Testis (tissue), 3 donors: ENCODE data around the gene ING1. TPM values are rescaled to one million over a fixed set of nuclear protein-coding genes. Genes with fewer than 3 reads are reported as not detected.
"Not testable (repeated sequence)": the region's sequence is repeated elsewhere in the genome, so short reads cannot be mapped to it uniquely, and the experiment has no call there.

Source experiments
- DNase-seq: peaks from one replicate; pipeline ENCODE4 v3.0.0-alpha.2; 2019
- H3K27ac ChIP-seq, 2 donors: fragments of 200-600 bp; sonication (generic); one replicate each; pipeline ENCODE4 v1.5.1; 2019
- H3K27me3 ChIP-seq: fragments of 200-600 bp; sonication (generic); one replicate; pipeline ENCODE4 v1.5.1; 2019
- H3K36me3 ChIP-seq: fragments of 200-600 bp; sonication (generic); one replicate; pipeline ENCODE4 v1.5.1; 2017; ENCODE audit warnings: low read depth; ENCODE audit errors: missing control alignments
- H3K4me1 ChIP-seq: fragments of 200-600 bp; sonication (generic); one replicate; pipeline ENCODE4 v1.5.1; 2019
- H3K4me3 ChIP-seq, 2 donors: fragments of 200-600 bp; sonication (generic); one replicate each; pipeline ENCODE4 v1.5.1; 2017 to 2019
- H3K9me3 ChIP-seq: fragments of 200-600 bp; sonication (generic); one replicate; pipeline ENCODE4 v1.5.1; 2017
- CTCF ChIP-seq, 3 experiments: fragments of 450-650 bp in 2 of 3; fragments of 200-600 bp in 1 of 3; sonication (generic) in 1 of 3; IDR thresholded peaks; one replicate each; pipeline ENCODE4 v1.5.1; 2016 to 2019; ENCODE audit warnings: antibody characterized with exemption in 3 of 3, mild to moderate bottlenecking in 2 of 3, moderate library complexity in 1 of 3
- POLR2A ChIP-seq: fragments of 450-650 bp; IDR thresholded peaks from one replicate; pipeline ENCODE4 v1.6.1; 2017; ENCODE audit warnings: antibody characterized with exemption, mild to moderate bottlenecking, moderate library complexity
- WGBS, 2 donors: methylation state at CpG; one replicate each; pipeline ENCODE4 v1.1.5; 2018; 5-methylcytosine and 5-hydroxymethylcytosine counted together
- intact Hi-C: fragments of 100-400 bp; cut with DNase I; formaldehyde crosslinking; loops from one replicate; pipeline ENCODE4 v1.15.1; 2023; ENCODE audit warnings: low total_unique reads
- polyA plus RNA-seq: library from polyadenylated mRNA; stranded (reverse); fragments of 350-450 nt; fragmentation: Illumina TruSeq; extraction: RNeasy Lipid Tissue Mini Kit (QIAGEN cat#74804); gene quantifications from one replicate; pipeline ENCODE4 v1.2.3, GENCODE V29; 2014; ENCODE audit warnings: low read depth, low replicate concordance; ENCODE audit not compliant: insufficient read depth
- total RNA-seq, 2 donors: library from RNA; depleted of rRNA; stranded (reverse); fragments of >200 nt; gene quantifications; one replicate each; pipeline ENCODE4 v1.2.3, GENCODE V29; 2016

Gene ING1
- total and polyA plus RNA-seq, 3 donors from 2014 or later, result 42.2 to 45.5 (median 43.6) TPM

- H3K27ac ChIP-seq, result no peak overlapping the region
- intact Hi-C loops, result loop anchor here (10.0 kb wide), 3 partner anchors 96 to 196 kb away; partner anchors contain the start of genes ANKRD10 and NAXD
- H3K9me3 ChIP-seq, result no peaks in the 10 kb centered on the region
- no peaks in the 10 kb centered on the region for H3K27me3 ChIP-seq
- peak overlapping the region; percentile 2 to 35 for H3K4me3 ChIP-seq
- WGBS, 2 donors, result 71 to 84% methylated on average over 27 to 61 of the region's 61 CpGs
- no peak for DNase-seq
- no peak for TF ChIP-seq POLR2A
- TF ChIP-seq CTCF (IDR thresholded peaks at IDR 0.05), result no peak
- H3K36me3 ChIP-seq, result no peaks in the 10 kb centered on the region
- H3K4me1 ChIP-seq, result peaks cover 14% of the 10 kb centered on the region
Observed at GRCh38 chr13:110719036-110719710, 5.7 kb downstream of the ING1 start.

GRCh38 chr13:110722971-110723370 lies 9.5 kb downstream of the ING1 start:
- intact Hi-C loops, result no loop called here
- no peaks in the 10 kb centered on the region for H3K4me1 ChIP-seq
- no peaks in the 10 kb centered on the region for H3K36me3 ChIP-seq
- H3K27ac ChIP-seq, result no peak overlapping the region
- DNase-seq, result no peak
- no peak overlapping the region for H3K4me3 ChIP-seq
- no peaks in the 10 kb centered on the region for H3K9me3 ChIP-seq
- WGBS, 2 donors, result 69 to 76% methylated on average over 5 of the region's 5 CpGs
- no peaks in the 10 kb centered on the region for H3K27me3 ChIP-seq
- TF ChIP-seq POLR2A, result no peak
- TF ChIP-seq CTCF (IDR thresholded peaks at IDR 0.05), result no peak

GRCh38 chr13:110723598-110723997 lies 10.1 kb downstream of the ING1 start:
- H3K4me1 ChIP-seq, result no peaks in the 10 kb centered on the region
- H3K4me3 ChIP-seq, result no peak overlapping the region
- H3K36me3 ChIP-seq, result no peaks in the 10 kb centered on the region
- 49 to 58% methylated on average over 8 of the region's 8 CpGs for WGBS, 2 donors
- H3K9me3 ChIP-seq, result no peaks in the 10 kb centered on the region
- H3K27ac ChIP-seq, result no peak overlapping the region
- H3K27me3 ChIP-seq, result no peaks in the 10 kb centered on the region
- intact Hi-C loops, result no loop called here
- TF ChIP-seq CTCF (IDR thresholded peaks at IDR 0.05) (no peak), POLR2A (no peak)
- no peak for DNase-seq

- H3K36me3 ChIP-seq, H3K9me3 ChIP-seq, H3K4me3 ChIP-seq, intact Hi-C loops, H3K27ac ChIP-seq, DNase-seq, H3K4me1 ChIP-seq, H3K27me3 ChIP-seq: not testable (repeated sequence)
- WGBS, 2 donors, result 98 to 99% methylated on average over 6 of the region's 6 CpGs
Observed at GRCh38 chr13:110726153-110726552, 12.7 kb downstream of the ING1 start.

GRCh38 chr13:110726726-110727125 lies 13.2 kb downstream of the ING1 start:
- intact Hi-C loops, result no loop called here
- WGBS, 2 donors, result 79 to 89% methylated on average over 9 of the region's 9 CpGs
- Histone ChIP-seq H3K9me3 (no peaks in the 10 kb centered on the region), H3K27ac (no peak overlapping the region), H3K4me3 (no peak overlapping the region), H3K4me1 (no peaks in the 10 kb centered on the region), H3K36me3 (no peaks in the 10 kb centered on the region), H3K27me3 (no peaks in the 10 kb centered on the region)
- DNase-seq, result no peak
- TF ChIP-seq POLR2A (no peak), CTCF (IDR thresholded peaks at IDR 0.05) (no peak)
